ENCODE results near the gene TMC1.

The TMC1 gene

DNA sequence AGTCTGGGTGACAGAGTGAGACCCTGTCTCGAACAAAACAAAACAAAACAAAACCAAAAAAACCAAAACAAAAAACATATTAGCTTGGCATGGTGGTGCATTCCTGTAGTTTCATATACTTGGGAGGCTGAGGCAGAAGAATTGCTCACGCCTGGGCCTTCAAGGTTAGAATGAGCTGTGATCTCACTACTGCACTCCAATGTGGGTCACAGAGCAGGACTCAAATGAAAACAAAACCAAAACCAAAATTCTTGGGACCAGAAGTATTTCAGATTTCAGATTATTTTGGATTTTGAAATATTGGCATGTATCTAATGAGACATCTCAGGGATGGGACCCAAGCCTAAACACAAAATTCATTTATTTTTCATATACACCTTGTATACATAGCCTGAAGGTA lies 80.2 kb downstream of the TMC1 start:
- Histone ChIP-seq H4K91ac (ENCODE audit: low read length) (no peak overlapping the region), H3K4ac (ENCODE audit: low read depth in 1 of 2, low read length in 2 of 2) (no peak overlapping the region), H3K27ac (ENCODE audit: low read length, poor library complexity, severe bottlenecking) (no peak overlapping the region), H2BK120ac (ENCODE audit: low read depth, low read length) (no peak overlapping the region), H3K14ac (ENCODE audit: low read length in 2 of 2) (no peak overlapping the region), H2AK5ac (ENCODE audit: low read length, severe bottlenecking) (no peak overlapping the region), H2BK15ac (ENCODE audit: low read depth, poor library complexity, severe bottlenecking) (no peak overlapping the region), H3K9me3 (ENCODE audit: control insufficient read depth, low read length) (no peaks in the 10 kb centered on the region), H3K4me2 (ENCODE audit: low read length, poor library complexity, severe bottlenecking) (no peak overlapping the region), H4K8ac (ENCODE audit: low read length) (no peak overlapping the region), H3K36me3 (ENCODE audit: control insufficient read depth in 1 of 2, insufficient read depth in 2 of 2, low read depth in 1 of 2, low read length in 2 of 2) (no peaks in the 10 kb centered on the region), H2BK5ac (ENCODE audit: low read depth, low read length, poor library complexity, severe bottlenecking) (no peak overlapping the region), H2BK12ac (ENCODE audit: low read length in 2 of 2) (no peak overlapping the region), H3K4me3 (ENCODE audit: insufficient read depth in 1 of 2, low read depth in 1 of 2, low read length in 2 of 2) (no peak overlapping the region), H3K23ac (ENCODE audit: low read length in 2 of 2) (no peak overlapping the region), H3K79me1 (replicated peaks; ENCODE audit: low read length, poor library complexity, severe bottlenecking) (no peaks in the 10 kb centered on the region), H3K9ac (ENCODE audit: low read length) (no peak overlapping the region), H3K4me1 (ENCODE audit: control insufficient read depth, insufficient read depth, low read depth, low read length) (peaks cover 4% of the 10 kb centered on the region), H3K27me3 (ENCODE audit: control insufficient read depth in 1 of 2, insufficient read depth in 1 of 2, low read length in 2 of 2) (no peaks in the 10 kb centered on the region), H3K18ac (ENCODE audit: low read depth in 1 of 2, low read length in 2 of 2) (no peak overlapping the region), H2AFZ (ENCODE audit: low read depth, low read length) (no peak overlapping the region)
- WGBS: 94% methylated on average over 1 of the region's 2 CpGs
- DNase-seq: no peak

DNA sequence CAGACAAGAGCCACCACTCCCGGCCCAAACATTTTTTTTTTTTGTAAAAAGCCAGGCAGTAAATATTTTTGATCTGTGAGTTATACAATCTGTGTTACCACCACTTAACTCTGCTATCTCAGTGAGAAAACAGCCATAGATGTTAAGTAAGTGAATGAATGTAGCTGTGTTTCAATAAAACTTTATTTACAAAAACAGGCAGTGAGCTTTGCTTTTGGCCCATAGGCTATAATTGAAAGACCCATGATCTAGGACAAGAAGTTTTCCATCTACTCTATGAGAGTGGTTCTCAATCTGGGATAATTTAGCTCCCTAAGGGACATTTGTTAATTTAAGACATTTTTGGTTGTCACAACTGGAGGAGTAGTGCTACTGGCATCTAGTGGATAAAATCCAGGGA lies 91.0 kb downstream of the TMC1 start:
- no peak overlapping the region for H4K8ac ChIP-seq (ENCODE audit: low read length)
- WGBS: no CpG with 5 or more reads among the region's 1 CpG
- no peak overlapping the region for H3K23ac ChIP-seq (ENCODE audit: low read length in 2 of 2)
- DNase-seq: no peak
- H3K9me3 ChIP-seq (ENCODE audit: control insufficient read depth, low read length): no peaks in the 10 kb centered on the region
- no peak overlapping the region for H2BK5ac ChIP-seq (ENCODE audit: low read depth, low read length, poor library complexity, severe bottlenecking)
- no peak overlapping the region for H2BK15ac ChIP-seq (ENCODE audit: low read depth, poor library complexity, severe bottlenecking)
- no peak overlapping the region for H3K4me3 ChIP-seq (ENCODE audit: insufficient read depth in 1 of 2, low read depth in 1 of 2, low read length in 2 of 2)
- no peaks in the 10 kb centered on the region for H3K4me1 ChIP-seq (ENCODE audit: control insufficient read depth, insufficient read depth, low read depth, low read length)
- no peak overlapping the region for H3K18ac ChIP-seq (ENCODE audit: low read depth in 1 of 2, low read length in 2 of 2)
- no peak overlapping the region for H2AFZ ChIP-seq (ENCODE audit: low read depth, low read length)
- no peaks in the 10 kb centered on the region for H3K36me3 ChIP-seq (ENCODE audit: control insufficient read depth in 1 of 2, insufficient read depth in 2 of 2, low read depth in 1 of 2, low read length in 2 of 2)
- H3K14ac ChIP-seq (ENCODE audit: low read length in 2 of 2): no peak overlapping the region
- H3K27me3 ChIP-seq (ENCODE audit: control insufficient read depth in 1 of 2, insufficient read depth in 1 of 2, low read length in 2 of 2): no peaks in the 10 kb centered on the region
- no peak overlapping the region for H2AK5ac ChIP-seq (ENCODE audit: low read length, severe bottlenecking)
- H2BK120ac ChIP-seq (ENCODE audit: low read depth, low read length): no peak overlapping the region
- H4K91ac ChIP-seq (ENCODE audit: low read length): no peak overlapping the region
- H3K79me1 ChIP-seq (replicated peaks; ENCODE audit: low read length, poor library complexity, severe bottlenecking): no peaks in the 10 kb centered on the region
- H3K27ac ChIP-seq (ENCODE audit: low read length, poor library complexity, severe bottlenecking): no peak overlapping the region
- no peak overlapping the region for H3K4ac ChIP-seq (ENCODE audit: low read depth in 1 of 2, low read length in 2 of 2)
- H2BK12ac ChIP-seq (ENCODE audit: low read length in 2 of 2): no peak overlapping the region
- H3K9ac ChIP-seq (ENCODE audit: low read length): no peak overlapping the region
- no peak overlapping the region for H3K4me2 ChIP-seq (ENCODE audit: low read length, poor library complexity, severe bottlenecking)

DNA sequence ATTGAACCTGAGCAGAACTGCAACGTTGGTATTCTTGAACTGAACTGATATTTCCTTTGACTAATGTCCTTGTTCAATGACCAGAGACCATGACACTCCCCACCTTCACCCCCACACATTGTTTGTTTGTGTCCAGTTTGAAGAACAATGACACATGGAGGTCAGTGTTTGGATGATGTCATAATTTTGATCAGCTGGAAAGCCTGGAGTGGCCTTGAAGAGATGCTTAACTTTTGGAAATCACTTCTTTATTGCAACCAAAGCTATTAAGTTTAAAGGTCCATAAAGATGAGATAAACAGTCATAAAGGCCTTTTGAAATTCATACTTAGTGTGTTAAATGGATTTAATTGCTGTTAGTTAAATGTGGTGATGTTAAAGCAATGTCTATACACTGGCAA lies 92.7 kb downstream of the TMC1 start:
- 71% methylated on average over 1 of the region's 1 CpG for WGBS

DNA sequence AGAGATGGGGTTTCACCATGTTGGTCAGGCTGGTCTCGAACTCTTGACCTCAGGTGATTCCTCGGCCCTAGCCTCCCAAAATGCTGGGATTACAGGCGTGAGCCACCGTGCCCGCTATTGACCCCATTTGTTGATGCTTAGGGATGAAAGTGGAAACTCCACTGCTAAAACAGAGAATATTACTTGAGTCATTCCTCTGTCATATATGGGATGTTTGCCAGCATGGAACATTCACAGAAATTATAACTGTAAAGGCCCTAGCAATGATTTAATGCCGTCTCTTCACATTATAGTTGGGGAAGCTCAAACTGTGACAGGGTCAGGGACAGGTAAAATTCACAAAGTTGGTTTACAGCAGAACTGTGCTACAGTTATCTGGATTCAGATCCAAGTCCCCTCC lies 94.5 kb downstream of the TMC1 start:
- H4K91ac ChIP-seq (ENCODE audit: low read length): no peak overlapping the region
- H3K36me3 ChIP-seq (ENCODE audit: control insufficient read depth in 1 of 2, insufficient read depth in 2 of 2, low read depth in 1 of 2, low read length in 2 of 2): no peaks in the 10 kb centered on the region
- H2BK12ac ChIP-seq (ENCODE audit: low read length in 2 of 2): no peak overlapping the region
- no peaks in the 10 kb centered on the region for H3K27me3 ChIP-seq (ENCODE audit: control insufficient read depth in 1 of 2, insufficient read depth in 1 of 2, low read length in 2 of 2)
- H3K9ac ChIP-seq (ENCODE audit: low read length): no peak overlapping the region
- no peak overlapping the region for H2BK5ac ChIP-seq (ENCODE audit: low read depth, low read length, poor library complexity, severe bottlenecking)
- H4K8ac ChIP-seq (ENCODE audit: low read length): no peak overlapping the region
- H3K27ac ChIP-seq (ENCODE audit: low read length, poor library complexity, severe bottlenecking): no peak overlapping the region
- no peak overlapping the region for H2BK120ac ChIP-seq (ENCODE audit: low read depth, low read length)
- H2AK5ac ChIP-seq (ENCODE audit: low read length, severe bottlenecking): no peak overlapping the region
- no peak overlapping the region for H3K18ac ChIP-seq (ENCODE audit: low read depth in 1 of 2, low read length in 2 of 2)
- H3K4me1 ChIP-seq (ENCODE audit: control insufficient read depth, insufficient read depth, low read depth, low read length): no peaks in the 10 kb centered on the region
- no peaks in the 10 kb centered on the region for H3K9me3 ChIP-seq (ENCODE audit: control insufficient read depth, low read length)
- no peak overlapping the region for H2BK15ac ChIP-seq (ENCODE audit: low read depth, poor library complexity, severe bottlenecking)
- no peaks in the 10 kb centered on the region for H3K79me1 ChIP-seq (replicated peaks; ENCODE audit: low read length, poor library complexity, severe bottlenecking)
- no peak overlapping the region for H3K4ac ChIP-seq (ENCODE audit: low read depth in 1 of 2, low read length in 2 of 2)
- DNase-seq: no peak
- no peak overlapping the region for H3K4me2 ChIP-seq (ENCODE audit: low read length, poor library complexity, severe bottlenecking)
- no peak overlapping the region for H3K14ac ChIP-seq (ENCODE audit: low read length in 2 of 2)
- WGBS: 88% methylated on average over 6 of the region's 6 CpGs
- no peak overlapping the region for H3K23ac ChIP-seq (ENCODE audit: low read length in 2 of 2)
- no peak overlapping the region for H3K4me3 ChIP-seq (ENCODE audit: insufficient read depth in 1 of 2, low read depth in 1 of 2, low read length in 2 of 2)
- no peak overlapping the region for H2AFZ ChIP-seq (ENCODE audit: low read depth, low read length)

More for the DNA sequence above, 92.7 kb downstream of the TMC1 start:
- no peak overlapping the region for H3K23ac ChIP-seq (ENCODE audit: low read length in 2 of 2)
- H3K14ac ChIP-seq (ENCODE audit: low read length in 2 of 2): no peak overlapping the region
- no peak overlapping the region for H2BK120ac ChIP-seq (ENCODE audit: low read depth, low read length)
- no peak overlapping the region for H3K27ac ChIP-seq (ENCODE audit: low read length, poor library complexity, severe bottlenecking)
- H3K9me3 ChIP-seq (ENCODE audit: control insufficient read depth, low read length): no peaks in the 10 kb centered on the region
- no peak overlapping the region for H2BK5ac ChIP-seq (ENCODE audit: low read depth, low read length, poor library complexity, severe bottlenecking)
- H3K27me3 ChIP-seq (ENCODE audit: control insufficient read depth in 1 of 2, insufficient read depth in 1 of 2, low read length in 2 of 2): no peaks in the 10 kb centered on the region
- no peak overlapping the region for H4K8ac ChIP-seq (ENCODE audit: low read length)
- no peak overlapping the region for H2AK5ac ChIP-seq (ENCODE audit: low read length, severe bottlenecking)
- H3K79me1 ChIP-seq (replicated peaks; ENCODE audit: low read length, poor library complexity, severe bottlenecking): no peaks in the 10 kb centered on the region
- no peak overlapping the region for H3K18ac ChIP-seq (ENCODE audit: low read depth in 1 of 2, low read length in 2 of 2)
- H3K36me3 ChIP-seq (ENCODE audit: control insufficient read depth in 1 of 2, insufficient read depth in 2 of 2, low read depth in 1 of 2, low read length in 2 of 2): no peaks in the 10 kb centered on the region
- H3K4me1 ChIP-seq (ENCODE audit: control insufficient read depth, insufficient read depth, low read depth, low read length): no peaks in the 10 kb centered on the region
- H3K9ac ChIP-seq (ENCODE audit: low read length): no peak overlapping the region
- no peak overlapping the region for H3K4ac ChIP-seq (ENCODE audit: low read depth in 1 of 2, low read length in 2 of 2)
- H2BK12ac ChIP-seq (ENCODE audit: low read length in 2 of 2): no peak overlapping the region
- H3K4me3 ChIP-seq (ENCODE audit: insufficient read depth in 1 of 2, low read depth in 1 of 2, low read length in 2 of 2): no peak overlapping the region
- no peak overlapping the region for H4K91ac ChIP-seq (ENCODE audit: low read length)
- no peak overlapping the region for H2BK15ac ChIP-seq (ENCODE audit: low read depth, poor library complexity, severe bottlenecking)
- no peak overlapping the region for H3K4me2 ChIP-seq (ENCODE audit: low read length, poor library complexity, severe bottlenecking)
- no peak for DNase-seq
- H2AFZ ChIP-seq (ENCODE audit: low read depth, low read length): no peak overlapping the region

Data from mesenchymal stem cell (in vitro differentiated cells and primary cell).